NCI-H524 treated with DMSO at 0.1 percent for 48 hours (cell line): ENCODE data around the gene TF.
"Not testable (repeated sequence)": the region's sequence is repeated elsewhere in the genome, so short reads cannot be mapped to it uniquely, and the experiment has no call there.

ENCODE experiments used
- DNase-seq: peaks from one replicate; lab custom pipeline; 2025; lab: John Stamatoyannopoulos, UW

Gene TF

GRCh38 chr3:133745981-133746711 lies at the start of gene TF:
TF (plus strand) TSS chr3:133746393; CDS start chr3:133746441, 48 bp downstream.
- no peak for DNase-seq

GRCh38 chr3:133697960-133698359 lies 48.2 kb upstream of the TF start:
- no peak for DNase-seq

GRCh38 chr3:133699467-133699866 lies 46.7 kb upstream of the TF start:
- no peak for DNase-seq

- no peak for DNase-seq
Observed at GRCh38 chr3:133699903-133700302, 46.3 kb upstream of the TF start.

- DNase-seq: no peak
Observed at GRCh38 chr3:133700351-133700750, 45.8 kb upstream of the TF start.

- DNase-seq: no peak
Observed at GRCh38 chr3:133701435-133702358, 44.5 kb upstream of the TF start.

GRCh38 chr3:133703915-133704314 lies 42.3 kb upstream of the TF start:
- no peak for DNase-seq

GRCh38 chr3:133706033-133706432 lies 40.2 kb upstream of the TF start:
- DNase-seq: no peak

GRCh38 chr3:133709139-133709750 lies 36.9 kb upstream of the TF start:
- no peak for DNase-seq

GRCh38 chr3:133711013-133711412 lies 35.2 kb upstream of the TF start:
- no peak for DNase-seq

- DNase-seq: no peak
Observed at GRCh38 chr3:133712017-133712416, 34.2 kb upstream of the TF start.

- DNase-seq: no peak
Observed at GRCh38 chr3:133713347-133713746, 32.8 kb upstream of the TF start.

GRCh38 chr3:133717424-133717823 lies 28.8 kb upstream of the TF start:
- no peak for DNase-seq

- no peak for DNase-seq
Observed at GRCh38 chr3:133722935-133723334, 23.3 kb upstream of the TF start.

- DNase-seq: no peak
Observed at GRCh38 chr3:133730993-133731392, 15.2 kb upstream of the TF start.

GRCh38 chr3:133732231-133732630 lies 14.0 kb upstream of the TF start:
- not testable (repeated sequence) for DNase-seq

- DNase-seq: no peak
Observed at GRCh38 chr3:133733226-133733625, 13.0 kb upstream of the TF start.

GRCh38 chr3:133734305-133734704 lies 11.9 kb upstream of the TF start:
- DNase-seq: no peak

GRCh38 chr3:133742351-133743091 lies 3.7 kb upstream of the TF start:
- DNase-seq: no peak

- DNase-seq: no peak
Observed at GRCh38 chr3:133744241-133744640, 2.0 kb upstream of the TF start.

GRCh38 chr3:133745108-133745507 lies 1.1 kb upstream of the TF start:
- DNase-seq: no peak

GRCh38 chr3:133746712-133747066 lies 496 bp downstream of the TF start:
- no peak for DNase-seq
